ENCODE results near the gene AATK.

DNA sequence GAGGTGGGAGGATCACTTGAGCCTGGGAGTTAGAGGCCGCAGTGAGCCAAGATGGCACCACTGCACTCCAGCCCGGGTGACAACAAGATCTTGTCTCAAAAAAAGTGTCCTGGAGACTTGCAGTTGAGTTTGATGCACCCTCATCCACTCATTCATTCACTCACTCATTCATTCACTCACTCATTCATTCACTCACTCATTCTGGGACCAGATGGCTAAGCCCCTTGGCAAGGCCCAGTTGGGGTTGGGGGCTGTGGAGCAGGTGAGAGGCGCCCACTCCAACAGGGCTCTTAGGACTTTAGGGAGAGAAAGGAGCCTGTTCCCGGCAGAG is 1.1 kb upstream of the AATK start:
- no peak for TF ChIP-seq POLR2A (IDR thresholded peaks at IDR 0.05; ENCODE audit: low read depth, low read length)
- no peak for TF ChIP-seq TAF1 (IDR thresholded peaks at IDR 0.05; ENCODE audit: borderline replicate concordance, low read depth, low read length)
